Ecto neural progenitor cell (in vitro differentiated cells): ENCODE results near the gene ARHGAP42.

Experiments used
- DNase-seq: peaks from one replicate; pipeline ENCODE4 v3.0.0-alpha.2; 2018; ENCODE audit warnings: low spot score

ARHGAP42 gene

DNA sequence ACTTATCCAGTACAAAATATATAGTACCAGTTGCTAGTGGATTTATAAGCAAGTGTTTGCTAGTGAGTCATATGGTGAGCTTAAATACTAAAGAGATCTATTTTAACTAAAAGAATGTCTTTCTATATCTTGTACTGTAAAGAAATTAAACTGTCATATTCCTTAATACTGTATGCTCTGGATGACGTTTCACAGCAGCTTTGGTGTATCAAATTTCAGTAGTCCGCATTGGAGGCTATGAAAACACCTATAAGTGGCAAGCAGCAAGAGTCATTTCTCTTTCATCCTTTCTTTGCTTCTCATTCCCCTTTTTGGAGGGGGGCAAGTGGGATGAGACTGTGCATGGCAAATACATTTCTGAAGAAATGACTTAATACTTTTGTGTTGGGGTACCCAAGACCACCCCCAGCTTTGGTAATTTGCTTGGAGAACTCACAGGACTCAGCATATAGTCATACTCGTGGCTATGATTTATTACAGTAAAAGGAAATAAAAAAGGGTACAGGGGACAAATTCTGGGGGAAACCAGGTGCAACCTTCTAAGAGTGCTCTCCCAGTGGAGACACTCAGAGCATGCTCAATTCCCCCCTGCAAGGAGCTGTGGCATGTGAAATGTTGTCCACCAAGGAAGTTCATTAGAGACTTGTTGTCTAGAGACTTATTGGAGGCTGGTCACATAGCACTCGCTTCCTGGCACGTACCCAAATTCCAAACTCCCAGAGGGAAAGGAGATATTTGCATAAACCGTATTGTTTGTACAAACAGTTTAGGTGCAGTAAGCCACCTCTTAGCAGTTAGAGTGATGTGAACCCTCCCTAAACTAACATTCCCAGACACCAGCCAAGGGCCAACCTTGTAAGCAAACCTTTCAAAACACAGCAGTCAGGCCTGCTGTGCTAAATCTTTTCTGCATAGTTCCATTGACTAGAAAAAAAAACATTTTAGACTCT is 231.7 kb downstream of the ARHGAP42 start:
- no peak for DNase-seq

DNA sequence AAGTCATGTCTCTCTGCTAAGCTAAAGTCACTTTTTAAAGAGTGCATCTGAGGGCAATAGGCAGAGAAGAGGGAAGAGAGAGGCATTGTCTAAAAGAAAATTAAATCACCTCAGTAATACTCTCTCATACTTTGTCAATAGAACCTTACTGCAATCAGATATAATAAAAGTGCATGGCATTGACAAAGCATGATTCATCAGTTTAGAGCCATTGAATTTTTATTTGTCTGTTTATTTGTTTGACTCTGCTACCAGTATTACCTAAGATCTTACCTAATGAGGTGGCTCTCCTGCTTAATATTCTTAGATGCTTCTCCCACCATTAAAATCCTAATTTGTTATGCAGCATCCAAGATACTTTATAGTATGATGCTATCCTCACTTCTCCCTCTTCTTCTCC is 233.5 kb downstream of the ARHGAP42 start:
- DNase-seq = no peak

DNA sequence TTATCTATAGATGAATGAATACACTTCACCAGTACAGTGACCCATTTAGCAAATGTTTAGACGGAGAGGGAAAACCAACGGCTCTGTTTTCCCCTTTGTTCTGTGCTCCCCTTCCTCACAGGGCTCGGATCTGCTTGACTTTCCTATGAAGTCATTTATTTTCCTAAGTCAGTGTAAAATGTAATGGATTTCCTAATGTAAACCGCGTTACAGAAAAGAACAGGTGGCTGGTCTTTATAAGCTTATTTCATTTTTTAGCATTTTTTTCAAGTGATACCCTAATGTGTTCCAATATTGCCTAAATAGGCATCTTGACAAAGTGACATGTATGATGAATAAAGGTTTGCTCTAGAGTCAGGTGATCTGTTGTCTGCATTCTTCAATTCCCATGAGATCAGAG is 235.0 kb downstream of the ARHGAP42 start:
- no peak for DNase-seq

DNA sequence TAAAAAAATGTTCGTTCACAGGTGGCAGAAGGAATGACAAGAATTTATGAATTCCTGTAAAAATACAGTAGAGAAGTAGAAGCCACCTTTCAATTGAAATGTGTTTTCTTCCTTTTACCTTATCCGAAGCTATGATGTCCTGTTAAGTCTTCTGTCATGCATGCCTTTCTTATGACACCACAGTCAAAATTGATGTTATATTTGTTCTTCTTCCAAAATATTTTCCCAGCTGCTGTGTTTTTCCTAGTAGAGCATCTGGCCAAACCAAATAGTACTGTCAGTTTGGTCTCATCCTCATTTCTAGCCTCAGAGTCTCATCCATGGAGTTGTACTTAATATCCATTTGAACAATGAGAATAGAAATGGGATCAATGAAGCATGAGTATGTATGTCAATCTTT is 236.5 kb downstream of the ARHGAP42 start:
- DNase-seq = no peak

DNA sequence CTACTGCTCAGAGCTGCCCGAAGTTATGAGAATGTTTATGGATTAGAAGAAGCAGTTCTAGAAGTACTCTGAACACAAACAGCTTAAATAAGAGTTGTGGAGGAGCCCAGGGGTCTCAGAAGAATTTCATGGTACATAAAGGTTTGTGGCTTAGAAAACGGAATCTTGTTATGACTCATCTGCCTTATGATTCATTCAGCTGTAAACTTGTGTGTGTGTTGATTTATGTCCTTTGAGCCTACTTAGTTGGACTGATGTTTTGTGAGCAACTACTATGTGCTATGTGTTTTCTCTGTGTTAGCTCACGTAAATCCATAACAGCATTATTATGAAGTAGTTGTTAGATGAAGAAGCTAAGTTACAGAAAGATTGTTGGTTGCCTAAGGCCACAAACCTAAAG is 238.8 kb downstream of the ARHGAP42 start:
- no peak for DNase-seq

DNA sequence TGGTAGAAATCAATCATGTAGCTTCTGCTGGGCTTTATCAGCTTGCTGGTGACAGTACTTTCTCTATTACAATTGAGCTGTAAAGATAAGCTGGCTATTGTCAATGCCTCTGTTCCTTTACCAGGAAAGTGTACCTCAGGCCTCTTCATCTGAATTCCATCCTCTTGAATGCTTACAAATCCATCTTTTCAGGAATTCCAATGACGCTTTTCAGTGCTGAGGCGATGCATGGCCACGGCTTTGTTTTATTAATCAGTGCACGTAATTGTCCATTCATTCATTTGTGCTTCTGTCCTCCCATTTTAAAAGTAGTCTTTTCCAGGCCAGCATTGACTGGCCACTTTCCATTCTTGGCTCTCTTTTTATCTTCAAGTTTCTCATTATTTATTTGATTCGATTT is 240.5 kb downstream of the ARHGAP42 start:
- DNase-seq = no peak

DNA sequence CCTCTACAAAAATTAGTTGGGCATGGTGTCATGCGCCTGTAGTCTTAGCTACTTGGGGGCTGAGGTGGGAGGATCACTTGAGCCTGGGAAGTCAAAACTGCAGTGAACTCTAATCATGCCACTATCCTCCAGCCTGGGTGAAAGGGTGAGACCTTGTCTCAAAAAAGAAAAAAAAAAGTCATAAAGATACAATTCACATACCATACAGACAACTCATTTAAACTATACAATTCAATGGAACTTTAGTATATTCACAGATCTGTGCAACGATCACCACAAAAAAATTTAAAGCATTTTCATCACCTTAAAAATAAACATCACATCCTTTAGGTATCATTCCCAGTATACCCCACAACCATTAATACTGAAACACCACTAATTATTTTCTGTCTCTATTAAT is 241.3 kb downstream of the ARHGAP42 start:
- DNase-seq = no peak

DNA sequence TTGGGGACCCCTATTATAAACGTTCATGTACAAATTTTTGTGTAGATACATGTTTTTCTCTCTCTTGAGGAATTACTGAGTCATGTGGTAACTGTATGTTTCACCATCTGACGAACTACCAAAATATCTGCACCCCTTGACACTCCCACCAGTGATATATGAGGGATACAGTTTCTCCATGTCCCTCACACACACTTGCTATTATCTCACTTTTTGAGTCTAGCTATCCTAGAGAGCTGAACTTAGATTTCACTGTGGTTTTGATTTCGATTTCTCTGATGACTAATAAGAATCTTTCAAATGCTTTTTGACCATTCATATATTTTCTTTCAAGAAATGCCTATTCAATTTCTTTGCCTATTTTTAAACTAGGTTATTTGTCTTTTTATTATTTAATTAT is 242.3 kb downstream of the ARHGAP42 start:
- DNase-seq = no peak

DNA sequence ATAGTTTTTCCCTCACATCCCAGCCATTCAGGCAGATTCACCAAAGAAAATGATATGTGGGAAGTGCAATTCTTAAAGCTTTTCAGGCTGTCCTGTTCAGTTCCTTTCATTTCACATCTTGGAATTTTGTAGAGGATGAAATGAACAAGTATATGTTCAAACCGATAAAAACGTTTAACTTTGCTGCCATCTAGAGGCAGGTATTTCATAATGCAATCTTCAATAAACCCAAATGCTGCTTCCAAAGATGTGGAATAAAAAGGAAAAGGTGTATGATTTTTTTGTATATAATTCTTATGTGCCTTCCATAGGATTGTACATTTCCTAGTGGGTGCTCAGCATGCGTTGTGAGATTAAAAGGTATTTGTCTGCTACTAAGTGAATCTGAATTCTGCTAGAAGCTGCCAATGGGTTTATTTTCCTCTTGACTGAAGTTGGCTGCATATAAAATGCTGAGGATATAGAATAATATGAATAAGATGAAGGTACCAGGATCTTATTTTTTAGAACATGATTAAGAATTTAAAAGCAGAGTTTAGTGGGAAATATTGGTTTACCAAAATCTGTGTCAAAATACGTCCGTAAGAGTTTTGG is 243.2 kb downstream of the ARHGAP42 start:
- no peak for DNase-seq

DNA sequence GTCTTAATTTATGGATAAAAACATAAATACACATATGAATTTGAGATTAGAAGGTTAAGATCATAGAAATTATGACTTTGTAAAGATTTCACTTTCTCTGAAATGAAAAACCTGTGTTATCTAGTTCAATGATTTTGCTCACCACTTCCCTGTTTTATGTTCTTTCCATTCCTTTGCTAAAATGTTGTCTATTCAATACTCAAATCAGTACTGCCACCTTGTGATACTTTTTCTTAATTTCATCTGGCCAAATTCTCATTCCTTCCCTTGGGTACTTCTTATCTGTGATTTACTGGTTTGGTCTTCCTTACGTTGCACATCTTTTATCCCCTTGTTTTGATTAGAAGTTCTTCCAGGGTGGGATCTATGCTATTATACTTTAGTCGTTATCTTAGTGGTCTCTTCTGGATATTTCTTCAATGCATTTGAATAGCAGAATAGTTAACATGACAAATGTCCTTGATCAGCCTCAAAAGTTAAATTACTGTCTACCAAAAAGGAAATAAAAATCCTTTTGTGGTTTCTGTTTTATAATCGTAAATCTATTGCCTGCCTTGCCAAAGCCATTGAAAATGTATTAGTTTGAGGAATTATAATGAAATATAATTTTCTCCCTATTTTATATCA is 245.5 kb downstream of the ARHGAP42 start:
- DNase-seq = no peak

DNA sequence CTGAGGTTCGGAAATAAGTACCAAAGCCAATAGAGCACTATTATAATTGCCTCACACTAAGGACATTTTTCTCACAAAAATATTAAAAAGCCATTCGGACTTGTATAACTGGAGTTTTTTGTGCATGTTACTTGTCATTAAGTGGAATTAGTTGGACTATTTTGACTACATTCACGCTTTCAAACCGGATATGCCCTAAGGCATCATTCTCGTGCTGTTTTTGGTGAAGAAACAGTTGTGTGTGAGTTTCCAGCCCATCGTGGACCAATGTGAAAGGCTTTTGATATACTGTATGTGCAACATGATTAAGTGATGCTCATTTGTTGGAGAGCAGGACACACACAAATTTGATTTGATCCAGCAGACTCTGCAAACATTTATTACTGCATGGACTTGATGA is 249.7 kb downstream of the ARHGAP42 start:
- DNase-seq = no peak

DNA sequence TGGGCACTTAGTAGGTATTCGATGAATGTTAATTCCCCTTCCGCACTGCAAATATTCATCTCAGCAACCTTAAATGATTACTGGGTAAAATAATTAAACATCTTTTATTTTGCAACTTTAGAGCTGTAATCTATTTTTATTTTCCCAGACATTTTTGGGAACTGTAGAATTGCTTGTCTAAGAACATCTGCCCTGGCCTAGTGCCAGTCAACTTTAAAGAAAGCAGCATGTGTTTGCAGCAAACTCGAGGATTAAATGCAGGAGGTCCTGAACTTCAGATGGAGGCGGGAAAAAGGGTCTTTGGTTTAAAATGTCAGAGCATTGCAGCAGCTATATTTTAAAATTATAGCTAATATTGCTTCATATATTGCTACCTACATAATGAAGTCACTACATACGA is 252.5 kb downstream of the ARHGAP42 start:
- no peak for DNase-seq

DNA sequence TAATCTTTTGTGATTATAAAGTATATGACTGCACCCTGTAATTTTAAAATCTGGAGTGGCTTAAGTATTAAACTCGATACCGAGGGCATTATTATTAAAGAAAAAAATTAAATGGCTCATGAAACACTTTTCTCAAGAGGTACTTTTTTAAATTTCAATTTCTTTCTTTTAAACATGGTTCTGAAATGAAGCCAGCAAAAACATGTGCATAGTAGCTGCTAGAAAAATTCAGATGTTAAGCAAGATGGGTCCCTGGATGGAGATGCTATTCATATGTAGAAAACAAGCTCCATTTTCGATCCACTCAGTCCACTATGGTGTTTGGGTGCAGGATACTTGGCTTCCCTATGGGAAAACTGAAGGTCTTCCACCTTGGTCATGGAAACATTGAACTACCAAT is 253.0 kb downstream of the ARHGAP42 start:
- no peak for DNase-seq

DNA sequence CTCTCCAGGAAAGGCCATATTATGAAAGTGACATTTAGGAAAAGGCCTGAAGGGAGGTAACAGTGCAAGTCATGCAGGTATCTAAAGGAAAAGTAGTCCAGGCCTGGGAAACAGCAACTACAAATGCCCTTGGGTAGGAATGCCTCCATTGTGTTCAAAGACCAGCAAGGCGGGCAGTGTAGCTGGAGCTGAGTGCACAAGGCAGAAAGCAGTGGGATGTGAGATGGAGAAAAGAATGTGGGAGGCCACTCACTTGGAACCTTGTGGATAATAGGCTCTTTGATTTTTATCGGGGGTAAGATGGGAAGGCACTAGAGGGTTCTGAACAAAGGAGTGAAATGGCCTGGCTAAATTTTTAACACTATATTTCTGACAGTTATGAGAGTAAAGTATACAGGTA is 253.9 kb downstream of the ARHGAP42 start:
- peak; percentile 46 for DNase-seq

DNA sequence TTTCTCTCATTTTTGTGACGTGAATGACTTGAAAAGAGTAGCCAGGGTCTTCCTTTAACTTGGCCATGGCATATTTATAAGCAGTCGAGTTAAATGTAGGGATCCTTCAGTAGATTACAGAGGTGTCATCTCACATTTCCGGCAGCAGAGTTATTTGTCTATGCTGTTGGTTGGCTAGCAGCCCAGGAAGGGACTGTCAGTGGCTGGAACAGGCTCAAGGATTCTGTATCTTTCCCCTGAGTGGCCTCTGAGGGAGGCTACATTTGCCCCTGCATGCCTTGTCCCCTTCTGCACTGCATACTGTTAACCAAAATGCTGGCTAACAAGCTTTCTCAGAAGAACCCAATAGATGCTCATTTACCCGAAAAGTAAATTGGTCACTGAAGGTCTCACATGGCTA is 254.9 kb downstream of the ARHGAP42 start:
- DNase-seq = no peak

DNA sequence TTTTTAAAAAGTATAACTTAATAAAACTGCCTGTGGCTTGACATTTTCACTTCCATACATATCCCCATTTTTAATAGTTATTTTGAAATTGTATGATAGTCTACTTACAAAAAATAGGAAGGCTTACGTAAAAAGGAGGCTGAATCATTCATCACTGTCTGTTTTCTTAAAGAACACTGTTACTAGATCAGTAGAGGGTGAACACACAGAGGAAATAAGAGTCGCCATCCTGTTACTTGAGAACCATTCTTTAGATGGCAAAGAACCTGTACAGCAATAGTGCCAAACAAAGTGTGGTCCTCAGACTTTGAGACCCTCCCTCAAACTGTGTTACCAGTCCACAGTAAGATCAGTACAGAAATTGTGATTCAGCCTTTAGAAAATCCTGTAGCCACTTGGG is 261.8 kb downstream of the ARHGAP42 start:
- no peak for DNase-seq

DNA sequence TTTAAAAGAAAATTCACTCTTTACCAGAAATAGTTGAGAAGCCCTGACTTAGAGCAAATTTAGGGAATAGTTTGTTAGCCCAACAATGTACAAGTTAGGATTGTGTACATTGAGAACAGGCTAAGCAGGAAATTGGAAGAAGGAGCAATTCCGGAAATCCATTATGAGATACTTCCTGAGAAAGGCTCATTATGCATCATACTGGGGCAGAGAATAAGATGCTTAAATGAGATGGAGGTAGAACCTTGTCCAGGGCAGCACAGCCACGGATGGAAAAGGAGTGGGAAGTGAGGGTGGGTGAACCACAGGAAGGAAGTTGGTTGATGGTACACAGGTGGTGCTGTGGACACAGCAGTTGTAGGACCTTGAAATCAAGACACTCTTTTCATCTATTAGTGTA is 262.4 kb downstream of the ARHGAP42 start:
- DNase-seq = no peak

DNA sequence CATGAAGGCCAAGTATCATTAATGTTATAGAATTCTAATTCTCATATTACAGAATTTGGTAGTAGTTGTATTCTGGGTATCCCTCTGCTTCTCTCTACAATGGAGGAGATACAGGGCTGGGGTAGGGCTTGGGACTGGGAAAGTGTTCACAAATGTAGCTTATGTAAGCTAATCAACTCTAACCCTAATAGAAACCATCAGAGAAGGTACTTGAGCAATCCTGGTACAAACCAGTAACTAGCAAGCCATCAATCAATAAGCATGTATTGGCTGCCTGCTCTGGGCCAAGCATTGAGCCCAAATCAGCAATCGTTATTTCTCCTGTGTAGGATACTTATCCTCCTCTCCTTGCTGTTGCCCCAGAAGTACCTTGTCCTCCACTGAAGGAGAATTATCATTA is 268.2 kb downstream of the ARHGAP42 start:
- no peak for DNase-seq

DNA sequence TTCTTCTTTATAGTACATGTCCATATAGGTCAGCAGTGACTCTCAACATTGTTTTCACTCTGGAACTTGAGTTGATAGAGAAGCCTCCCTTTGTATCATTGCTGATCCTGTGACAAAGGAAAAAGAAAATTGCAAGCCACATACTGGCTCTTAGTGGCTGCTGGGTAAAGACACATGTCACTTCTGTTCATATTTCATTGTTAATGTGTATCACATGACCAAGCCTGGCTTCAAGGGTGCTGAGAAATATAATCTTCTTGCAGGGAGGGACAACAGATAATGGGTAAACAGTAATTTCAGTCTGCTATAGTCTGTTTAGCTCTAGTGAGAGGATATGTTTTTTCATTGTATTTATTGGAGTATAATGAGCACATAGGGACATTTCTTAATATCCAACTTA is 269.3 kb downstream of the ARHGAP42 start:
- no peak for DNase-seq

DNA sequence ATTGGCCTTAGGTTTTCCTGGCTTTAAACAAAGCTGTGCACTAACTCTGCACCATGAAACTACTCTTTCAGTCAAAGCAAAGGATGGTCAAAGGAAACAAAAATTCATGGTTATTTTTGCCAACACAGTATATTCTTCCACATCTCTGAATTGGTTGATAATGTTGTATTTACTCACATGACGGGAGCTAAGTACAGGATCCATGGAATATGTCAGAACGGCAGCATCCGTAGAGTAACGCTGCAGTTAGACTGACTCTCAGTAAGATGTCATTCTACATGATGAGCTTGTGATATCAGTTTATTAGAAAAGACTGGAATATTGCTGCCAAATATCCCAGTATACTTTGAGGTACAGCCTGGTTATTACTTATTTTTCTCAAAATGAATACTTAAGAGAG is 270.4 kb downstream of the ARHGAP42 start:
- DNase-seq = no peak

DNA sequence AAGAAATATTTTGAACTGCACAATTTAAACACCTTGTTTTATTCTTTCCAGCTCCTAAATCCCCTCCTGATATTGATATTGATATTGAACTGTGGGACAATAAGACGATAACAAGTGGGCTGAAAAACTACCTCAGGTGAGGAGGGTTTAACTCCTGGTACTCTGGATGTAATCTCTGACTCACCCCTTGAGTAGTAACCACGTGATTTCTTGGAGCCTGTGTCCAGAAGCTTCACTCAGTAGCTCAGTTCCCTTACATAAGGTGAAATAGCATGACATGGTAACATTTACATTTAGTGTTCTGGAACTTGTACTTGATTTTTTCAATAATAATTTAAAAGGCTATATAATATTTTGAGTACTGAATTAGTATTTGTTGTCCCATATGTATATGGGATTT is 274.5 kb downstream of the ARHGAP42 start:
- no peak for DNase-seq

DNA sequence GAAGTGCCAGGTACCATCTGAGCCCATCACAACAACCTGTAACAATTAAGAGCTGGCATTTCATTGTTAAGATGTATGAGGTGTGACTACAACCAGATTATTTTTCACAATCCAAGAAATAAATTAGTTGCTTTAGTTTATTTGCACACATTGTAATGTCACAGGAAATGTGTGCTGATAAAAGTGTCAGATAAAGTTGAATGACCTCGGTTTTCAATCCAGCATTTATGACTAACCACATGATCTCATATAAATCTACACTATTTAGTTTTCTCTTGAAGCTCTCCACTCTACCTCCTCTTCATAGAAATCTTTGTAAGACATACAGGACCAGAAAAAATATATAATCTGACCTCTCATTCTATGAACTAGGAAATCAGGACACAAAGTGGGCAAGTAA is 276.3 kb downstream of the ARHGAP42 start:
- no peak for DNase-seq

DNA sequence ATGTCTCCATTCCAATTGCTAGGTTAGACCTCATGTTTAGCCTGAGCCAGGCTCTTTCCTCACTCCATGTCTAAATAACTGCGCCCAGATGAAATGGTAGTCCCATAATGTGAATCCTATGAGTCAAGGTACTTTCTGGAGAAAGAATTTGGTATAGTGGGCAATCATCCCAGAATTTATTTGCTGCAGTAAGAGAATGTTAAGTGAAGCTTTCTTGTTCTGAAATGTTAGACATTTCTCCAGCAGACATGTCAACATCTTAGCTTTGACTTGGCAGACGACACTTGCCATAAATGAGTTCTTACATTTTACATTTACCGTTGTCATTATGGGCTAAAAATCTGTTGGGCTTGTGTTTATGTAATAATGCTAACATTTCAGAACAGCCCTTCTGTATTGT is 277.3 kb downstream of the ARHGAP42 start:
- no peak for DNase-seq
